ENCODE data around the gene GPR173.

GPR173 gene

DNA sequence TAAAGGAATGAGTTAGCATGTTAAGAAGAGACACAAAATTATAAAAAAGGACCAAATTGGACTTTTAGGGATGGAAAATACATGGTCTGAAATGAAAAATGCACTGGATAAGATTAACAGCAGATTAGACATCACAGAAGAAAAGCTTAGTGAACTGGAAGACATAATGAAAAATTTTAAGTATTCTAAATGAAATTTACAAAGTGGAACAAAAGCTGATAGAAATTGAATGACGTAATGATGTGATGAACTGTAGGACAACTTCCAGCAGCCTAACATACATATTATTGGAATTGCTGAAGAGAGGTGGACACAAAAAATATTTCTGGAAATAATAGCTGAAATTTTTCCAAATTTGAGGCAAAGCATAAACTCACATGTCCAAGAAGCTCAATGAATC lies 39.6 kb upstream of the GPR173 start:
- TF ChIP-seq YY1 (IDR thresholded peaks at IDR 0.05; ENCODE audit: low read depth), result no peak
- no peak for TF ChIP-seq ZBTB7A (IDR thresholded peaks at IDR 0.05; ENCODE audit: low read depth)
- no peak for TF ChIP-seq TAF1 (IDR thresholded peaks at IDR 0.05; ENCODE audit: low read depth)
- TF ChIP-seq TEAD4 (IDR thresholded peaks at IDR 0.05), result no peak
- TF ChIP-seq, protein P1, sequence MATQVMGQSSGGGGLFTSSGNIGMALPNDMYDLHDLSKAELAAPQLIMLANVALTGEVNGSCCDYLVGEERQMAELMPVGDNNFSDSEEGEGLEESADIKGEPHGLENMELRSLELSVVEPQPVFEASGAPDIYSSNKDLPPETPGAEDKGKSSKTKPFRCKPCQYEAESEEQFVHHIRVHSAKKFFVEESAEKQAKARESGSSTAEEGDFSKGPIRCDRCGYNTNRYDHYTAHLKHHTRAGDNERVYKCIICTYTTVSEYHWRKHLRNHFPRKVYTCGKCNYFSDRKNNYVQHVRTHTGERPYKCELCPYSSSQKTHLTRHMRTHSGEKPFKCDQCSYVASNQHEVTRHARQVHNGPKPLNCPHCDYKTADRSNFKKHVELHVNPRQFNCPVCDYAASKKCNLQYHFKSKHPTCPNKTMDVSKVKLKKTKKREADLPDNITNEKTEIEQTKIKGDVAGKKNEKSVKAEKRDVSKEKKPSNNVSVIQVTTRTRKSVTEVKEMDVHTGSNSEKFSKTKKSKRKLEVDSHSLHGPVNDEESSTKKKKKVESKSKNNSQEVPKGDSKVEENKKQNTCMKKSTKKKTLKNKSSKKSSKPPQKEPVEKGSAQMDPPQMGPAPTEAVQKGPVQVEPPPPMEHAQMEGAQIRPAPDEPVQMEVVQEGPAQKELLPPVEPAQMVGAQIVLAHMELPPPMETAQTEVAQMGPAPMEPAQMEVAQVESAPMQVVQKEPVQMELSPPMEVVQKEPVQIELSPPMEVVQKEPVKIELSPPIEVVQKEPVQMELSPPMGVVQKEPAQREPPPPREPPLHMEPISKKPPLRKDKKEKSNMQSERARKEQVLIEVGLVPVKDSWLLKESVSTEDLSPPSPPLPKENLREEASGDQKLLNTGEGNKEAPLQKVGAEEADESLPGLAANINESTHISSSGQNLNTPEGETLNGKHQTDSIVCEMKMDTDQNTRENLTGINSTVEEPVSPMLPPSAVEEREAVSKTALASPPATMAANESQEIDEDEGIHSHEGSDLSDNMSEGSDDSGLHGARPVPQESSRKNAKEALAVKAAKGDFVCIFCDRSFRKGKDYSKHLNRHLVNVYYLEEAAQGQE (IDR thresholded peaks at IDR 0.05; ENCODE audit: low read depth), result no peak

DNA sequence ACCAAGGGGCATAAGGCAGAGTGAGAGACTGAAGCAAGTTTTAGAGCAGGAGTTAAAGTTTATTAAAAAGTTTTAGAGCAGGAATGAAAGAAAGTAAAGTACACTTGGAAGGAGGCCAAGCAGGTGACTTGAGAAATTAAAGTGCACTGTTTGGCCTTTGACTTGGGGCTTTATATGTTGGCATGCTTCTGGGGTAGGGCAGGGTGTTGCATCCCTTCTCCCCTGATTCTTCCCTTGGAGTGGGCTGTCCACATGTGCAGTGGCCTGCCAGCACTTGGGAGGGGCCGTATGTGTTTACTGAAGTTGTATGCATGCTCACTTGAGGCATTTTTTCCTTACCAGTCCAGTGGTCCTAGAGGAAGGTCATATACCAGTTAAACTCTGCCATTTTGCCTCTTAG lies 35.3 kb upstream of the GPR173 start:
- TF ChIP-seq YY1 (IDR thresholded peaks at IDR 0.05; ENCODE audit: low read depth), result no peak
- TF ChIP-seq, protein P1 (IDR thresholded peaks at IDR 0.05; ENCODE audit: low read depth), result no peak
- no peak for TF ChIP-seq TCF12 (IDR thresholded peaks at IDR 0.05; ENCODE audit: low read depth)
- TF ChIP-seq RAD21 (IDR thresholded peaks at IDR 0.05; ENCODE audit: low read depth), result no peak

DNA sequence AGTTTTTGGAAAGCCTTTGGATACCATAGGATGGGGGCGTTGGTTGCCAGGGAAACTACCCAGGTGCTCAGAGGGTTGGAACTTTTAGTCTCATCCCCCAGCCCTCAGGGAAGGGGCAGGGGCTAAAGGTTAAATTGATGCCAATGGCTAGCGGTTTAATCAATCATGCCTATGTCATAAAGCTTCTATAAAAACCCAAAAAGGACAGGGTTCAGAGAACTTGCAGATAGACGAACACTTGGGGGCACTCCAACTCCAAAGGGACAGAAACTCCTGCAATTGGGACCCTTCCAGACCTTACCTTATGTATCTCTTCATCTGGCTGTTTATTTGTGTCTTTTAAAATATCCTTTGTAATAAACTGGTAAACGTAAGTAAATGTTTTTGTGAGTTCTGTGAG lies 30.0 kb upstream of the GPR173 start:
- TF ChIP-seq EGR1 (IDR thresholded peaks at IDR 0.05) (no peak), RAD21 (IDR thresholded peaks at IDR 0.05; ENCODE audit: low read depth) (peak; percentile 37; the same call in 1 of the 2 replicates)

DNA sequence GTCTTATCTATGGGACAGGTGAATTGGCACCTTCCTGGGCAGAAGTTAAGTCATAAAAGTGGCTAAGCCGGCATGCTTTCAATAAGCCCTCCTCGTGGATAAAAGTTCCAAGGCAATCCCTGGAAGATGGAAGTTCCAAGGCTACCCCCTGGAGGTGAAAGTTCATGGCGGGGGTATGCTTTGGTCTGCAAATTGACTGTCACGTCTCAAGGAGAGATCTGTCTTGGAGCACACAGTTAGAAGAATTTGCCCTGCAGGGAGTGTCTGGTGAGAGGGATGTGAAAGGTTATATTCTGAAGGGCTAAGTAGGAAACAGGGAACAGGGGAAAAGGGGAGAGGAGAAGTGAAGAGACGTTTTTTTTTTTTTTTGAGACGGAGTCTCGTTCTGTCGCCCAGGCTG lies 26.2 kb upstream of the GPR173 start:
- TF ChIP-seq, protein P2, sequence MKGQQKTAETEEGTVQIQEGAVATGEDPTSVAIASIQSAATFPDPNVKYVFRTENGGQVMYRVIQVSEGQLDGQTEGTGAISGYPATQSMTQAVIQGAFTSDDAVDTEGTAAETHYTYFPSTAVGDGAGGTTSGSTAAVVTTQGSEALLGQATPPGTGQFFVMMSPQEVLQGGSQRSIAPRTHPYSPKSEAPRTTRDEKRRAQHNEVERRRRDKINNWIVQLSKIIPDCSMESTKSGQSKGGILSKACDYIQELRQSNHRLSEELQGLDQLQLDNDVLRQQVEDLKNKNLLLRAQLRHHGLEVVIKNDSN (IDR thresholded peaks at IDR 0.05), result no peak
- TF ChIP-seq CEBPB (IDR thresholded peaks at IDR 0.05) (no peak), EGR1 (IDR thresholded peaks at IDR 0.05) (no peak), CREB1 (IDR thresholded peaks at IDR 0.05; ENCODE audit: low read depth) (no peak), RAD21 (IDR thresholded peaks at IDR 0.05; ENCODE audit: low read depth) (no peak), ZBTB7A (IDR thresholded peaks at IDR 0.05; ENCODE audit: low read depth) (no peak), TCF12 (IDR thresholded peaks at IDR 0.05; ENCODE audit: low read depth) (no peak), YY1 (IDR thresholded peaks at IDR 0.05; ENCODE audit: low read depth) (no peak), FOXM1 (IDR thresholded peaks at IDR 0.05; ENCODE audit: borderline replicate concordance, low read depth) (no peak), NFIC (IDR thresholded peaks at IDR 0.05) (no peak), TEAD4 (IDR thresholded peaks at IDR 0.05) (no peak), TAF1 (IDR thresholded peaks at IDR 0.05; ENCODE audit: low read depth) (no peak)
- TF ChIP-seq, protein P3, sequence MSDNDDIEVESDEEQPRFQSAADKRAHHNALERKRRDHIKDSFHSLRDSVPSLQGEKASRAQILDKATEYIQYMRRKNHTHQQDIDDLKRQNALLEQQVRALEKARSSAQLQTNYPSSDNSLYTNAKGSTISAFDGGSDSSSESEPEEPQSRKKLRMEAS (IDR thresholded peaks at IDR 0.05), result no peak
- TF ChIP-seq, protein P1 (IDR thresholded peaks at IDR 0.05; ENCODE audit: low read depth), result no peak

DNA sequence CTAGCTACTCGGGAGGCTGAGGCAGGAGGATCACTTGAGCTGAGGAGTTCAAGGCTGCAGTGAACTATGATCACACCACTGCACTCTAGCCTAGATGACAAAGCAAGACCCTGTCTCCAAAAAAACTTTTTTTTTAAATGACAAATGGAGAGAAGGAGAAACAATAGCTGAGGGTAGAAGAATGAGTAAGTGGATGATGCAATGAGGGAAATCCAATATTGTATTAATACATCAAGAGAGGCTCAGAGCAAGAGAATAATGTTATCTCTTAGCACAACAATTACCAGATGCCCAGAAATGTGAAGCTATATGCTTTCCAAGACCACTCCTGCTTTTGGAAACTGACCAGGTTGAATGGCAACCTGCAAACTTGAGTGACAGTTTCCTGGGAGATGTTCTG lies 19.9 kb upstream of the GPR173 start:
- TF ChIP-seq TCF12 (IDR thresholded peaks at IDR 0.05; ENCODE audit: low read depth) (no peak), TEAD4 (IDR thresholded peaks at IDR 0.05) (no peak), EP300 (IDR thresholded peaks at IDR 0.05; ENCODE audit: borderline replicate concordance) (no peak), ZBTB7A (IDR thresholded peaks at IDR 0.05; ENCODE audit: low read depth) (no peak), CEBPB (IDR thresholded peaks at IDR 0.05) (no peak)
- TF ChIP-seq, protein P1 (IDR thresholded peaks at IDR 0.05; ENCODE audit: low read depth), result no peak
